Loucy (cell line): ENCODE measurements around the gene TMEM106A.

ENCODE experiments used
- EZH2phosphoT487 ChIP-seq: fragments of 200-600 bp; IDR thresholded peaks from 2 replicates; pipeline ENCODE4 v1.6.1; 2018; ENCODE audit warnings: antibody characterized with exemption, mild to moderate bottlenecking, moderate library complexity, borderline replicate concordance
- TF ChIP-seq, protein P1 (sequence below): fragments of 200-600 bp; sonication (generic); conservative IDR thresholded peaks from 2 replicates; pipeline ENCODE4 v1.5.1; 2014; ENCODE audit warnings: mild to moderate bottlenecking, antibody characterized with exemption, low read length

DNA sequence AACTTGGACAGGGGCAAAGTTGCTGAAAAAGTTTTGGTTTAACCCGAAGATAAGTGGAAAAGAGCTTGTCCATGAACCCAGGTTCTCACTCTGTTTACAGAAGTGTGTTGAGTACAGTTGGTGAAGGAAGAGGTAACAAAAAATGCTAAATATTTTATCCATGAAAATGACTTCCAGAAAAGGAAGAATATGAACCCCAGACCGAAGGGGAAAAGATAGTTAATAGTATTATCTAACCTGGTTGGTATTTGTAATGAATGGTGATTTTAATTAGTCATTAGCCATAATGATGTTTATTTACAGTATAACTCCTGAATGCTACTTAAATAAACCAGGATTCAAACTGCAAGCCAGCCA lies 574 bp upstream of the TMEM106A start:
- TF ChIP-seq, protein P1, sequence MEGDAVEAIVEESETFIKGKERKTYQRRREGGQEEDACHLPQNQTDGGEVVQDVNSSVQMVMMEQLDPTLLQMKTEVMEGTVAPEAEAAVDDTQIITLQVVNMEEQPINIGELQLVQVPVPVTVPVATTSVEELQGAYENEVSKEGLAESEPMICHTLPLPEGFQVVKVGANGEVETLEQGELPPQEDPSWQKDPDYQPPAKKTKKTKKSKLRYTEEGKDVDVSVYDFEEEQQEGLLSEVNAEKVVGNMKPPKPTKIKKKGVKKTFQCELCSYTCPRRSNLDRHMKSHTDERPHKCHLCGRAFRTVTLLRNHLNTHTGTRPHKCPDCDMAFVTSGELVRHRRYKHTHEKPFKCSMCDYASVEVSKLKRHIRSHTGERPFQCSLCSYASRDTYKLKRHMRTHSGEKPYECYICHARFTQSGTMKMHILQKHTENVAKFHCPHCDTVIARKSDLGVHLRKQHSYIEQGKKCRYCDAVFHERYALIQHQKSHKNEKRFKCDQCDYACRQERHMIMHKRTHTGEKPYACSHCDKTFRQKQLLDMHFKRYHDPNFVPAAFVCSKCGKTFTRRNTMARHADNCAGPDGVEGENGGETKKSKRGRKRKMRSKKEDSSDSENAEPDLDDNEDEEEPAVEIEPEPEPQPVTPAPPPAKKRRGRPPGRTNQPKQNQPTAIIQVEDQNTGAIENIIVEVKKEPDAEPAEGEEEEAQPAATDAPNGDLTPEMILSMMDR, result no peak
- no peak for TF ChIP-seq EZH2phosphoT487
